ENCODE data around the gene CPT1A.

CPT1A gene

DNA sequence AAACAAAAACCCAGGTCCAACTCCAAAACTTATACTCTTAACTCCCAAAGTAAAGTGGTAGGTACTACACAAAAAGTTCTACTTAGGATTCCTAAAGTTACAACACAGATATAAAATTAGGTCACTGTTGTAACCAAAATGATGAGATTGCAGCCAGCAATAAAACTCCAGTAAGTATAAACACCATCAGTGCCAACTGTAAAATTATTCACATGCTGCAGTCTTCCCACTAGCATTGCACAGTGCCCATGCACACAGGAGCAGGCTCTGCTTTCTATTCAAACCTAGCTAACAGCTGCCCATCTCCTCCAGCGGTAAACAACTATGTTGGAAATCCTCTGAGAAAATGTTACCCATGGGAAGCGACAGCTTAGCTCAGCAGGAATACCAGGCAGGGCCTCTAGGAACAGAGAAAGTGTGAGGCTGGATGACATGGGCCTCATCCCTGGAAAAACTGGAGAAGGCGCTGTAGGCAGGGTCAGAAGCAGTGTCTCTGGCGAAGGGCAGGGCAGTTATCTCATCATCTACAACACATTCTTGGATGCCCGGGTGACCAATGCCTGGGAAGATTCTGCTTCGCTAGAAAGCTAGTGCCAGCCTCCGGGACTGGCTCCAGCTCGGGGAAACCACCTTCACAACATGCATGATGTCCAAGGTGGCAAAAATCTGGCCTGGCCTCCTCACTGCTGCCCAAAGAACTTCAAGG, 9.1 kb downstream of the CPT1A start:
- no peak for DNase-seq

DNA sequence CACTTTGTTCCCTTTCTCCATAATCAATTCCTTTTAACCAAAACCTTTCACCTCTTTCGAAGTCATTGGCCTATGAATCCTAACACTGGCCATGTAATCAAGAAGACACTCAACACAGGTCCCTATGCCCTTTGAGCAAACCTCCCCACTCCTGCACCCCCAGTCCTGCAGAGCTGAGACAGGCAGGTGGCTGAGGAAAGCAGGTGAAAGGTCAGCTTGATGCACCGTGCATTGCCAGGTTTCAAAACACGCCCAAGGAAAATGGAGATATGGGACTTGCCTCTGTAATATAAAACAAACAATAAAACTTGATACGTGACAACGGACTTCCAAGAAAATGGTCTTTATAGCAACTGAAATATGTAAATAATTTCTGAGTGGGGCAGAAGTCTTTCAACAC, 10.6 kb downstream of the CPT1A start:
- no peak for DNase-seq

DNA sequence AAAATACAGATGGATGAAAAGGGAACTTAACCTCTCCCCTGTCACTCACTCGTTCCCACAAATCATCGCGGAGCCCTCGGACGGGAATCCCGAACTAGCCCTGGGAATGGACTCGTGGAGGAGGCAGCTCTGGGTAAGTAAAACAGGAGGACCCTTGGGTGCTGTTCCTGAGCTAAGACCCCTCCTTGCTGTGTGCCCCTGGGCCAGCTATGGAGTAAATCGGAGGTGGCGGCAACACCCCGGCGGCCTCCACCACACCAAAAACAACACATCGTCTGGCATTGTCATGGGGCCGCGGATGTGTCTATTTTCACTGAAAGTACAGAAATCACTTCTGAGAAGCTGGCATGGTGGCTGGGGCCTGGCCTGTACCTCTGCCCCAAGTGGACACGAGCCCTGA, 12.1 kb downstream of the CPT1A start:
- no peak for DNase-seq

DNA sequence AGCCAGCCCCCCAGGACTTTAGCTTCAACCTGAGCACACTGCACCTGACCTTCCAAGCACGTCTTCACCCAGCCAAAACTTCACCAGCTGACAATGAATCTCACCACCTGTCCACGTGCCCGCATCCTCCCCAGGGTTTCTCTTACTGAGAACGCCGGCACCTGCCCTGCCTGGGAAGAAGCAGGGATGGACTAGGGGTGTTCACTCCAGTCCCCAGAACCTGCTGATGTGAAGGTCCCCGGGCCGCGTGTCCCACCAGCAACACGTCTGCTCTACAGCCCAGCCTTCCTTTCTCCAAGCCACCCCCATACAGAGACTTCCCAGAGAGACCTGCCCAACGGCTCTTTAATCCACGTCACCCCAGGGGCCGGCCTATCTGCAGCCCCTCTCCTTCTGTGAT, 12.8 kb downstream of the CPT1A start:
- no peak for DNase-seq

DNA sequence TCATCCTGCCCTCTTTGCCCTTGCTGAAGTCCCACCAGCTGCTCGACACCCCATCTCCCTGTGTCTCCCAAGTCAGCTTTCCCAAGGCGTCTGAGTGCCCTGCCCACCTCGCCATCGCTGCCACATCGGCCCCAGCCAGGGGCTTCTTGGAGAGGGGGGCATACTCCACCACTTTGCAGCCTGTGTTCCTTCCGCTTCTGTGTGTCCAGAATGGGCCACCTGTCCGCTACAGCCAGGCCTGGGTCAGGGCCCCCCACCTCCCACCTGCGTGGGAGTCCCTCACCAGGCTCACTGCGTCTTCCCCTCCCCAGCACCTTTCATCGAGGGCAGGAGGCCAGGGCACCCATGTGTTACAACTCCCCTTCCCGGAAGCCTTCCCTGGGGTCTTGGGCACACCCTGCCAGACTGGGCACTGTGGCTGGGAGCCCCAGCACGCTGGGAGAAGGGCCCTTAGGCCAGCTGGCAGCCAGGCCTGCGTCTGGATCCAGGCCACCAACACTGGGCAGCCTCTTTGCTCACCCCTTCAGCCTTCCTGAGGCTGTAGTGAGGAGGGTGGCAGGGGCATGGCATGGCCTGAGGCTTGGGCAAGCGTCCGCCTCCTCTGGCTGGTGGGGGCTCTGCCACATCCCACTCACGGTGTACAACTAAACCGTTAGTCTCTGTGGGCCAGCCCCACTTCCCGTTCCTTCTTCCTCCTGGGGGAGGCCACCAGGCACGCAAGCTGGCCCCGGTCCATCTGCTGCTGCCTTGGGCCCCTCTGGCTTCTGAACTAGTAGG, 13.4 kb downstream of the CPT1A start:
- DNase-seq, result peak in 19 of 56 donors; percentile 4 to 54 (median 29)

DNA sequence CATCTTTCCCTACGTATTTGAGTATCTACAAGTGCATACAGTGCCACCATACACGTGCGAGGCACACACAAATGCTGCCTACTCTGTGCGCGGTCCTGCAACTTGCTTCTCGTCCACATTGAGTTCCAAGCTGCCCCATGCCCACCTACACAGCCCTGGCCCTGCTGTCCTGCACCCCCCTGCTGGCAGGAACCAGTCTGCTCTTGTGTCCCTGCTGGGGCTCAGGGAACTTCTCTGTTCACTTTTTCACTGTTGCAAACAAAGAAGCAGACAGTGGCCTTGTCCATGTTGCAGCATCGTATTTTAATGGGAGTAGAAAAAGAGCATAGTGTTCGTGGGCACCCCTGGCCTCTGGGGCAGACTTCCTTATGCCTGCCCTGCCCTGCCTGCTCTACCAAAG, 14.0 kb downstream of the CPT1A start:
- peak in 1 of 56 donors; percentile 21 for DNase-seq

DNA sequence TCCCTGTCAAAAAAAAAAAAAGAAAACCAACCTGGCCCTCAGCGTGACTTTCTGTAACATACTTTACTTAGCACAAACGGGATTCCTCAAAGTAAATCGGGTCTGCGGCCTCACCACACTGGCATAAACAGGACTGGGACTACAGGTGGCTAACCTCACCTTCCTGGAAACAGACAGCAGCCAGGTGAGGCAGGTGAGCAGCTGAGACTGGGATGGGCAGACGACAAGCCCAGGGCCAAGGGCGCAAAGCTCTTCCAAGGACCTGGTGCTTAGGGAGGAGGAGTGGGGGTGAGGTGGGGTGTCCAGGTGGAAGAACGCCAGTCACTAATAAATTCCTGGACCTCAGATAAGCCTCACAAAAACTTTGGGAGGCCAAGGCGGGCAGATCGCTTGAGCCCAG, 15.0 kb downstream of the CPT1A start:
- DNase-seq, result no peak

DNA sequence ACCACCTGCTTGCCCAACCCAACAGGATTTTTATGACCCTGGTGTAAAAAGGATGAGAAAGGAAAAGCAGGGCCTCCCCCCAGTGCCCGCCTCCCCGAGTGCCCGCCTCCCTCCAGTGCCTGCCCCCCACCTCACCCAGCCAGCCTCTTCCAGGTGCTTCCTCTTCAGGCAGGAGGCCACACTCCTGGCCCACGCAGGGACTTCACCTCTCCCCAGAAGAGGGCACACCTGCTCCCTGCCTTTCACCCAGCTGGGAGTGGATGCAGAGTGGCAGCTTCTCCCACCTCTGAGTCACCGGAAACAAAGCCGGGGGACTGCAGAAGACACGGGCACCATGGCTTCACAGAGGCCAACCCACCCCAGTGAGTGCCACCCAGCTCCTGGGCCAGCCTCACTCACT, 16.1 kb downstream of the CPT1A start:
- no peak for DNase-seq

DNA sequence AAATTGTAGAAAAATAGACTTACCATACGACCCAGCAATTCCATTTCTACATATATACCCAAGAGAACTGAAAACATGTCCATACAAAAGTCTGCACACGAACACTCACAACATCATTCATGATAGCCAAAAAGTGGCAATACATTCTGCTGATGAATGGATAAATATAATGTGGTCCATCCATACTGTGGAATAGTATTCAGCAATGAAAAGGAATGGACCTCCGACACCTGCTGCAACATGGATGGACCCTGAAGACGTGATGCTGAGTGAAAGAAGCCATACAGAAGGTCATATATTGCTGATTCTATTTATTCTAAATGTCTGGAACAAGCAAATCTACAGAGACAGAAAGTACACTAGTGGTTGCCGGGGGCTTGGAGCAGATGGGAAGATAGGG, 19.2 kb downstream of the CPT1A start:
- no peak for DNase-seq

DNA sequence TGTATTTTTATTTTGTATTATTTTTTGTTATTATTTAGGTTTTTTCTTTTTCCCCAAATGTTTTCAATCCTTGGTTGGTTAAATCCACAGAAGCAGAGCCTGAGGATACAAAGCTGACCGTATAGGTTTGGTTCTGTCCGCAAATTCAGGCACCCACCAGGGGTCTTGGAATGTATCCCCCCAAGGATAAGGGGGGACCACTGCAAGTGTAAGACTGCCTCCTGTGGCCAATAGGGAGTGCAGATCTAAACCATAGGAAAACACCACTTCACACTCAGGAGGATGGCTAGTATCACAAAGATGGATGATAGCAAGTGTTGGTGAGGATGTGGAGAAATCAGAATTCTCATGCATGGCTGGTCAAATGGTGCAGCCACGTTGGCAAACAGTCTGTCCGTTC, 20.0 kb downstream of the CPT1A start:
- no peak for DNase-seq

DNA sequence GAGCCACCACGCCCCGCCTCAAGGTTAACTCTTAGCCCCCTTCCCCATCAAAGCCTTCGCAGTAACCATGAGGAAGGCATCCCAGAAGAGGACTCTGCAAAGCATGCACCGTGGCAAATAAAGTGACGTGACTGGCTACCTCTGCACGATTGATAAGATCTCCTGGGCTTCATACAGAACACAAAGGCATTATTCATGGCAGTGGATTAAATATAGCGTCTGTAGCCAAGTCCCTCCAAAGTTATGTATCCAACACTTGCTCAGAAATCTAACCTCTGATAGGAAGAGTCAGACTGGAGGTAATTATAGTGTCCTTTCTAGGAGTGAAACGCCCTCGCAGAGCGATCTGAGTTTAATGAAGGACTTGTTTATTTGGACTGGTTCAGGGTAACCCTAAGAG, 22.4 kb downstream of the CPT1A start:
- no peak for DNase-seq

DNA sequence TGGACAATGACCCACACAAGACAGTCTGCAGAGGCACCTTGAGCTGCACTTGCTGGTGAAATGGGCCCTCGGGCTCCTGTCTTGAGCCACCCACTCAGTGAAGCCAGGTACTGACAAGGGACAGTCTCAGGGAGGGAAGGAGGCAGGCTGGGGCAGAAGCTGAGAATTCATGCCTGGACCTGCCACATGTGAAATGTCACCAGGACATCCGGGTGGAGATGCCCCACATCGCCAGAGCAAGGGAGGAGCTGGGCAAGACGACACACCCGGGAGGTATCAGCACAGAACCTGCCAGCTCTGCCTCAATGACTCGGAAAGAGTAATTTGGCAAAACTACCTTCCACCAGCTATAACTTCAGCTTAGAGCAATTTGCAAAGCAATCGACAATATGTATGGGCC, 23.5 kb downstream of the CPT1A start:
- no peak for DNase-seq

DNA sequence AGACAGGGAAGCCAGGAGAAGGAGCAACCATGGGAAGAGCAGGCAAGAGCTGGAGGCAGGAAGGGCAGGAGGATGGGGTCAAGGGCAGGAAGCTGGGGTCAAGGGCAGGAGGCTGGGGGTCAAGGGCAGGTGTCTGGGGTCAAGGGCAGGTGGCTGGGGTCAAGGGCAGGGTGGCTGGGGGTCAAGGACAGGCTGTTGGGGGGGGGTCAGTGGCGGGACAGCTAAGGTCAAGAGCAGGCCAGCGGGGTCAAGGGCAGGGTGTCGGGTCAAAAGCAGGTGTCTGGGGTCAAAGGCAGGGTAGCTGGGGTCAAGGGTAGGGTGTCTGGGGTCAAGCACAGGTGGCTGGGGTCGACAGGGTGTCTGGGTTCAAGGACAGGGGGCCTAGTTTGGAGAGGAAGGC, 24.2 kb downstream of the CPT1A start:
- no peak for DNase-seq

DNA sequence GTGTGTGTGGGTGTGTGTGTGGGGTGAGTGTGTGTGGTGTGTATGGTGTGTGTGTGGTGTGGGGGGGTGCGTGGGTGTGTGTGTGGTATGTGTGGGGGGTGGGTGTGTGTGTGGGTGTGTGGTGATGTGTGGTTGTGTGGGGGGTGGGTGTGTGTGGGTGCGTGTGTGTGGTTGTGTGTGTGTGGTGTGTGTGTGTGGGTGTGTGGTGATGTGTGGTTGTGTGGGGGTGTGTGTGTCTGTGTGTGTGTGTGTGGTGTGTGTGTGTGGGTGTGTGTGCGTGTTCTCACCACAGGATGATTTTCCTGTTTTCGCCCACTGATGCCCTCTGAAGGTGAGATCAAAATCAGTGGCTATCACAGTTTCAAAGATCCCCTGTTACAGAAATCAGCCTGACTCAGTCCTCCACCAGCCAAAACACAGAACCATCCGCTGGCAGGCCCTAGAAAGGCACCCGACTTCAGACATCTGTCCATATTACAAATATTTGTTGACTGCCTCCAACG, 24.7 kb downstream of the CPT1A start:
- peak in 1 of 56 donors; percentile 14 for DNase-seq

DNA sequence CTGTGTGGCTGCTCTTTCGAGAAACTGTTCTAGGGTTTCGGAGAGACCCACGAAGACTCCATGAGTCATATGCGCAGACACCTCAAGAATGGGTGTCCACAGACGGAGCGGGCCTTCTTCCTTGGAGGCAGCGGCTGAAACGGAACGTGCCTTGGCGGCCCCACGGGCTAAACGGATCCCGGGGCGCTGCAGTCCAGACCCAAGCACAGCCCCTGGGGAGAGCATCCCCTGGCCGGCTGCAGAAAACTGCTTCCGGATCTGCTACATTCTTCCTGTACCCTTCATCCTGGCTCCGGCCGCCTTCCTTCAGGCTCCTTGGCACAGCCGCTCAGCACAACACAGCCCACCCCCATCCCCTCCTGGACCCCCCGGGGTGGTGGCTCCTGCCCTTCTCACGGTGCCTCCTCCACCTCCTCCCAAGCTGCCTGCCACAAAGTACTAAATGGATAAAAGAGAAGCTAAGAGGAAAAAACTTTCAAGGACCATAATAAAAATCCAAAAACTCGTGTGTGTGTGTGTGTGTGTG, 25.4 kb downstream of the CPT1A start:
- no peak for DNase-seq

DNA sequence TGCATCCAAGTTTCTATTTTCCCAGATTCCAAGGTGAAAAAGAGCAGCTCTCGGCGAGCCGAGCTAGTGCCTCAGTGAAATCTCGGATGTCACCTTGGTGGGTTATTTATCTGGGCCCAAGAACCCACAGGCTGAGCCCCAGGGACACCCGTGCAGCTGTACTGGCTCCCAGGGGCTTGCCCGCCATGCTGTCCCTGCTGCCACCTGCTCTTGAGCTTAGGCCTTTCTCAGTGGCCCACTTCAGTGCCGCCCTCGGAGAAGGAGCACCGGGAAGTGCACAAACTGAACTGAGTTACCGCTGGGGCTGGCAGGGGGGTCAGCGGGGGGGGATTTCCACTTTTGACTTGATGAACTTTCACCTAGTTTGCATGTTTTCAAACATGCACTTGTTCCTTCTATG, 27.9 kb downstream of the CPT1A start:
- DNase-seq, result no peak

DNA sequence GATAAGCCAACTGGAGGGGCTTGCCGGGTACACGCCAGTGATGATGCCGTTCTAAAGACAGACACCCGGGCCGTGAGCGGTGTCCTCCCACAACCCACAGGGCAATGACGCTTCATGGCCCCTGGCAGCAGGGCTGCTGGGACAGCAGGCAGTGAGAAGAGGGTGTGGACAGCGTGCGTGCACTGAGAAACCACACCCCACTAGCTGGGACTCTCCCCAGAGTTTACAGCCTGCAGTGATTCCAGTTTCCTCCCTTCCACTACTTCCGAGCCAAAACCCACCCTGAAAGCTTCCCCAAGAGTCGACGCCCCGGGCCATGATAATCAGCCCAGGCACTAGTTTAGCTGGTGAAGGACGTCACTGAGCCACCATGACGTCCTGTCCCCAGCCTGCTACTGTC, 29.2 kb downstream of the CPT1A start:
- no peak for DNase-seq

DNA sequence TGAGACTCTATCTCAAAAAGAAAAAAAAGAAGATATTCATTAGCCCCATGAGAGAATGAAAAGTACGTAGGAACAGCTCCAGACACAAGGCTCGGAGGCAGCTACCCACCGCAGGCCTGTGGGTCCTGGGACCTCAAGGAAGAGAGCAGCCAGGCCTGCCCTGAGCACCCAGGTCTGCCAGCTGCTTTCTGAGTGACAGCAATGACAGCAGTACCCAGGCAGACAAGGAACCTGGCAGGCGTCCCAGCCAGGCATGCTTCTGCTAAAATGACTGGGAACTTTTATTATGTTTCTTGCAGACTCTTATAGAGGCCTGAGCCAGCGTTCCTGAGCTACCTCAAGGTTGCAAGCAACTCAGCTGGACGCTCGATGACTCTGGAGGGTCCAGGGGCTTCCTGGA, 31.6 kb downstream of the CPT1A start:
- DNase-seq, result peak in 13 of 56 donors; percentile 7 to 47 (median 27)

DNA sequence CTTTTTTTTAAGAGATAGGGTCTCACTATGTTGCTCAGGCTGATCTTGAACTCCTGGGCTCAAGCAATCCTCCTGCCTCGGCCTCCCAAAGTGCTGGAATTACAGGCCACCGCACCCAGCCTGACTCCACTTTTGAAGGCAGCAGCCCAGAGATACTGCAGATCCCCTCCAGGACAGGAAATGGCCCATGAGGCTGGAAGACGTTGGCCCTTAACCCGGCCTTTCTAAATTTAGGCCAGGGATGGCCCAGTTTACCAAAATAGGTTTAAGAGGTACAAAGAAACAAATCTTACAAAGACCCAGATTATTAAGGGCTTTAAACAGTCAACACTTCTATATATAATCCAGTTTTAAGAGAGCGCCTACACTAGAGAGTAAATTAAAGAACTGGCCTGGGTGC, 32.2 kb downstream of the CPT1A start:
- no peak for DNase-seq

DNA sequence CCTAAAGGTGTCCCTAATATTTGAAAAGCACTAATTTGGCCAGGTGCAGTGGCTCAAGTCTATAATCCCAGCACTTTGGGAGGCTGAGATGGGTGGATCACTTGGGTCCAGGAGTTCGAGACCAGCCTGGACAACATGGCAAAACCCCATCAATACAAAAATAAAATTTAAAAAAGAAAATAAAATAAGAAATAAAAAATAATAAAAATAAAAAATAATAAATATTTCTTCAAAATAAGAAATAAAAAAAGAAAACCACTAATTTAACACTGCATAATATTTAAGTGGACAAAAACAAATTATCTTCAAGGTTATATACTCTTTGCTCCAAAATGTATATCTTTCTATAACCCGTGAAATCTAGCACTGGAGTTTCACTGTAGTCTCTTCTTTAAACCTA, 32.9 kb downstream of the CPT1A start:
- DNase-seq, result no peak

DNA sequence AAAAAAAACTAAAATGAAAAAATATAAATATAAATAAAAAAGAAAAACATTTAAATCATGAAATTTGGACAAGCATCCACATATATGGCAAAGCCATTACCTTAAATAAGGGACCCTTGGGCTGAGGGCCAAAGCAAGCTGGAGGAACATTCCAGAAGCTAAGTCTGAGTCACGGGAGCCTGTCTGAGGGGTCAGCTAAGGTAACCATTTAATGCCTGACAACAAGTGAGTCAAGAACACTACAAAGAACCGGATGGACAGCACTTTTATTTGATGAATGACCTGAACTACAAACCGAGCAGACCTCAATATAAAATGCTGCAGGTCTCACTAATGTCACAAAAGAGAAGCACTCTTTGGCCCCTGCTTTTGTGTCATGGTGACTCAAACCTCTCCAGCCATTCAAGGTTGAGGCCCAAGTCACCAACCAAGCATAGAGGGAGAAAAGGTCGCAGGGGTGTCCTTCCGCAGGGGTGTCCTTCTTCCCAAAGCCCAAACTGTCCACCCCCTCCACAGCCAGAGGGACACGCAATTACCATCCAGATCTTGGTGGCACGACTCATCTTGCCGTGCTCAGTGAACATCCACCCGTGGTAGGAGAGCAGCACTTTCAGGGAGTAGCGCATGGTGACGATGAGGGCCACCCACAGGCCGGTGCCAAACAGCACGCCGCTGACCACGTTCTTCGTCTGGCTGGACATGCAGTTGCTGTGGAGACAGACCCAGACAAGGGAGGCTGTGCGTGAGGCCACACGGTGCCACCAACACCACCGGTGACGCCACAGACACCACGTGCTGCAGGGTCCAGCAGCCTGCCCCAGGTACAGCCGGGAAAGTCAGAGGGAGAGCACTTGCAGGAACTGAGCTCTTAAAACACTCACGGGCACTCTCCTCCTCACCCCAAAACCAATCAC, 34.5 kb downstream of the CPT1A start:
- no peak for DNase-seq

DNA sequence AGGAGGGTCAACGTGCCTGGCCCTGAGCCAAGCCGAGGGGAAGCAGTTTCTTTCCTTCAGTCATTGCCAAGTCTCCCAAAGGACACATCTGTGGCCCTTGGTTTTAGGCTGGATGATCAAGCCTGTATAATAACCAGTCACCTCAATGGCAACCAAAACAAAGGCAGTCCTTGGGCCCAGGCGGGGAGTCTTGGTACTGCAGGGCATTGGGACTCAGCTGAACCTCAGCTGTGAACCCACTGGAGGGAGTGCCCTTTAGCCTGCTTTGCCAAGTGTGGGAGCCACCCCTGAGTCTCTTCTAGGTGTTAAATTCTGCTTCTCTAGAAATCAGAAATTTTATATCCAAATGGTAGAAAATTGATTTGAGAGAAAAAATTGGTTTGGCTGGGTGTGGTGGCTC, 36.9 kb downstream of the CPT1A start:
- no peak for DNase-seq
